ENCODE measurements around the gene MAPT. TPM values are rescaled to one million over a fixed set of nuclear protein-coding genes. Genes with fewer than 3 reads are reported as not detected.

Gene MAPT
- total RNA-seq, 1 donor from 2014 or later, result 2.4 TPM

- DNase-seq (ENCODE audit: low spot score), result no peak
- Histone ChIP-seq H3K27me3 (no peaks in the 10 kb centered on the region), H3K27ac (no peak overlapping the region), H2AFZ (replicated peaks) (no peak overlapping the region), H3K9ac (no peak overlapping the region), H3K4me2 (no peak overlapping the region), H3K79me2 (ENCODE audit: low read depth) (no peaks in the 10 kb centered on the region), H3K4me3 (no peak overlapping the region), H3K4me1 (peaks cover 7% of the 10 kb centered on the region), H3F3A (ENCODE audit: low read depth) (peaks cover 2% of the 10 kb centered on the region), H3K9me3 (ENCODE audit: low read depth) (no peaks in the 10 kb centered on the region), H3K36me3 (no peaks in the 10 kb centered on the region), H4K20me1 (ENCODE audit: low read depth) (no peaks in the 10 kb centered on the region)
- Mint-ChIP-seq H3K9me3 (no peaks in the 10 kb centered on the region), H3K27me3 (ENCODE audit: insufficient read depth, low read depth) (peaks cover 3% of the 10 kb centered on the region), H3K27ac (no peak overlapping the region), H3K4me3 (no peak overlapping the region), H3K36me3 (no peaks in the 10 kb centered on the region), H3K4me1 (peaks cover 11% of the 10 kb centered on the region)
- no peak for TF ChIP-seq EZH2 (IDR thresholded peaks at IDR 0.05)
- TF ChIP-seq EZH2phosphoT487 (IDR thresholded peaks at IDR 0.05), result no peak
- no peak for TF ChIP-seq CTCF (IDR thresholded peaks at IDR 0.05)
Measured at GRCh38 chr17:46008591-46008990, 114.2 kb downstream of the MAPT start.

- Histone ChIP-seq H3K79me2 (ENCODE audit: low read depth) (no peaks in the 10 kb centered on the region), H3K27me3 (no peaks in the 10 kb centered on the region), H3K9ac (no peak overlapping the region), H3K4me2 (no peak overlapping the region), H3F3A (ENCODE audit: low read depth) (peaks cover 5% of the 10 kb centered on the region), H3K4me3 (no peak overlapping the region), H2AFZ (replicated peaks) (no peak overlapping the region), H3K27ac (no peak overlapping the region), H3K9me3 (ENCODE audit: low read depth) (no peaks in the 10 kb centered on the region), H4K20me1 (ENCODE audit: low read depth) (no peaks in the 10 kb centered on the region), H3K4me1 (peaks cover 15% of the 10 kb centered on the region), H3K36me3 (no peaks in the 10 kb centered on the region)
- Mint-ChIP-seq H3K4me1 (peaks cover 19% of the 10 kb centered on the region), H3K27ac (no peak overlapping the region), H3K9me3 (no peaks in the 10 kb centered on the region), H3K4me3 (no peak overlapping the region), H3K27me3 (ENCODE audit: insufficient read depth, low read depth) (peaks cover 3% of the 10 kb centered on the region), H3K36me3 (no peaks in the 10 kb centered on the region)
- TF ChIP-seq EZH2 (IDR thresholded peaks at IDR 0.05) (no peak), EZH2phosphoT487 (IDR thresholded peaks at IDR 0.05) (no peak), CTCF (IDR thresholded peaks at IDR 0.05) (no peak)
- DNase-seq (ENCODE audit: low spot score), result no peak
Measured at GRCh38 chr17:46009681-46010596, 115.6 kb downstream of the MAPT start.

- peaks cover 19% of the 10 kb centered on the region for H3K4me1 Mint-ChIP-seq
- H3K27ac Mint-ChIP-seq, result no peak overlapping the region
- Histone ChIP-seq H2AFZ (replicated peaks) (no peak overlapping the region), H3K9ac (no peak overlapping the region), H3K4me1 (peaks cover 15% of the 10 kb centered on the region), H3K79me2 (ENCODE audit: low read depth) (no peaks in the 10 kb centered on the region), H3K27me3 (no peaks in the 10 kb centered on the region), H3K4me3 (no peak overlapping the region), H3K36me3 (no peaks in the 10 kb centered on the region), H3K27ac (no peak overlapping the region), H3K9me3 (ENCODE audit: low read depth) (no peaks in the 10 kb centered on the region), H3F3A (ENCODE audit: low read depth) (peaks cover 5% of the 10 kb centered on the region), H4K20me1 (ENCODE audit: low read depth) (no peaks in the 10 kb centered on the region), H3K4me2 (no peak overlapping the region)
- no peak for TF ChIP-seq EZH2 (IDR thresholded peaks at IDR 0.05)
- no peak for TF ChIP-seq EZH2phosphoT487 (IDR thresholded peaks at IDR 0.05)
- TF ChIP-seq CTCF (IDR thresholded peaks at IDR 0.05), result peak; percentile 26
- H3K36me3 Mint-ChIP-seq, result no peaks in the 10 kb centered on the region
- no peak for DNase-seq (ENCODE audit: low spot score)
- no peaks in the 10 kb centered on the region for H3K9me3 Mint-ChIP-seq
- peaks cover 3% of the 10 kb centered on the region for H3K27me3 Mint-ChIP-seq (ENCODE audit: insufficient read depth, low read depth)
- no peak overlapping the region for H3K4me3 Mint-ChIP-seq
Measured at GRCh38 chr17:46010597-46011186, 116.3 kb downstream of the MAPT start.
